ENCODE results near the gene MMGT1. TPM values are rescaled to one million over a fixed set of nuclear protein-coding genes. Genes with fewer than 3 reads are reported as not detected.

The MMGT1 gene
- total RNA-seq, 1 donor from 2014 or later = 24.4 TPM

DNA sequence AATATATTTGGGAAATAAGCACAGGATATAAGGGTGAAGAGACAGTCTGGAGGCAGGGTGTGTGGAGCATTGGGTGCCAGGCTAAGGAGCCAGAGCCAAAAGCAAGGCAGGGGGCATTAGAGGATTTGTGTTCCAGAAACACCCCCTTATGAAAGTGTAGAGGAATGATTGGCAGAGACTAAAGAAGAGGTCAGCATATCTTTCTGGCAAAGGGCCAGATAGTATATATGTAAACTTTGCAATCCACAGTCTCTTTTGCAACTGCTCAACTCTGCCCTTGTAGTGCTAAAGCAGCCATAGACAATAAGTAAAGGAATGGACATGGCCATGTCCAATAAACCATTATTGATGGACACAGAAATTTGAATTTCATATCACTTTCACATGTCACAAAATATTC lies 7.9 kb upstream of the MMGT1 start:
- H3K27me3 ChIP-seq (ENCODE audit: control insufficient read depth, insufficient read depth, low read length) = no peaks in the 10 kb centered on the region
- no peaks in the 10 kb centered on the region for H3K36me3 ChIP-seq (ENCODE audit: control insufficient read depth, insufficient read depth, low read length)
- no peak overlapping the region for H3K4me3 ChIP-seq (ENCODE audit: low read depth, low read length)
- TF ChIP-seq, protein P1, sequence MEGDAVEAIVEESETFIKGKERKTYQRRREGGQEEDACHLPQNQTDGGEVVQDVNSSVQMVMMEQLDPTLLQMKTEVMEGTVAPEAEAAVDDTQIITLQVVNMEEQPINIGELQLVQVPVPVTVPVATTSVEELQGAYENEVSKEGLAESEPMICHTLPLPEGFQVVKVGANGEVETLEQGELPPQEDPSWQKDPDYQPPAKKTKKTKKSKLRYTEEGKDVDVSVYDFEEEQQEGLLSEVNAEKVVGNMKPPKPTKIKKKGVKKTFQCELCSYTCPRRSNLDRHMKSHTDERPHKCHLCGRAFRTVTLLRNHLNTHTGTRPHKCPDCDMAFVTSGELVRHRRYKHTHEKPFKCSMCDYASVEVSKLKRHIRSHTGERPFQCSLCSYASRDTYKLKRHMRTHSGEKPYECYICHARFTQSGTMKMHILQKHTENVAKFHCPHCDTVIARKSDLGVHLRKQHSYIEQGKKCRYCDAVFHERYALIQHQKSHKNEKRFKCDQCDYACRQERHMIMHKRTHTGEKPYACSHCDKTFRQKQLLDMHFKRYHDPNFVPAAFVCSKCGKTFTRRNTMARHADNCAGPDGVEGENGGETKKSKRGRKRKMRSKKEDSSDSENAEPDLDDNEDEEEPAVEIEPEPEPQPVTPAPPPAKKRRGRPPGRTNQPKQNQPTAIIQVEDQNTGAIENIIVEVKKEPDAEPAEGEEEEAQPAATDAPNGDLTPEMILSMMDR (IDR thresholded peaks at IDR 0.05; ENCODE audit: insufficient read depth, low read length, poor library complexity, severe bottlenecking) = no peak
- no peak for DNase-seq (ENCODE audit: low read depth)

DNA sequence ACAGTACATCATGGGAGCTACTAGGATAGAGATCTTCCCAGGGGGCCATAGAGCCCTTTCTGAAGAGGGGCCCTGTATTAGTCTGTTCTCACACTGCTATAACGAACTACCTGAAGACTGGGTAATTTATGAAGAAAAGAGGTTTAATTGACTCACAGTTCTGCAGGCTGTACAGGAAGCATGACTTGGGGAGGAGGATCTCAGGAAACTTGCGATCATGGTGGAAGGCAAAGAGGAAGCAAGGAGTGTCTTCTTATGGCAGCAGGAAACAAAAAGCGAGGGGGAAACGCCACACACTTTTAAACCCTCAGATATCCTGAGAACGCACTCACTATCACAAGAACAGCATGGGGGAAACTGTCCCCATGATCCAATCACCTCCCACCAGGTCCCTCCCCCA lies 7.2 kb upstream of the MMGT1 start:
- H3K36me3 ChIP-seq (ENCODE audit: control insufficient read depth, insufficient read depth, low read length) = no peaks in the 10 kb centered on the region
- H3K27me3 ChIP-seq (ENCODE audit: control insufficient read depth, insufficient read depth, low read length) = no peaks in the 10 kb centered on the region
- TF ChIP-seq, protein P1 (IDR thresholded peaks at IDR 0.05; ENCODE audit: insufficient read depth, low read length, poor library complexity, severe bottlenecking) = no peak
- no peak for DNase-seq (ENCODE audit: low read depth)
- H3K4me3 ChIP-seq (ENCODE audit: low read depth, low read length) = no peak overlapping the region

DNA sequence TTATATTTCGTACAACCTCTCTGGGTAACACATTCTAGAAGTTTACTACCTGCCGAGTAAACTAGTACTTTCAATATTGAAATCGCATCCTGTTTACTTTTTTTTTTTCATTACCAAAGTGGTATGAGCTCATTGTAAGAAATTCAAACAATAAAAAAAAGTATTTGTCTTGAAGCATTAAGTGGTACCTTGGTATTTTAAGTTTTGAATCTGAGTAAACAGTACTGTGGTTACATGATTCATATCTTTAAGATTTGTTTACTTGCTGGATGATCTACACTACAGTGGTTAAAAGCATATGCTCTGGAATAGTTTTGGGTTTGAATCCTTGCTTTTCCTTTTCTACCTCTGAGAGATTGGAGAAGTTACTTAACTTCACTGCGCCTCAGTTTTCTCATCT lies 3.8 kb upstream of the MMGT1 start:
- TF ChIP-seq, protein P1 (IDR thresholded peaks at IDR 0.05; ENCODE audit: insufficient read depth, low read length, poor library complexity, severe bottlenecking) = no peak
- H3K36me3 ChIP-seq (ENCODE audit: control insufficient read depth, insufficient read depth, low read length) = no peaks in the 10 kb centered on the region
- no peak overlapping the region for H3K4me3 ChIP-seq (ENCODE audit: low read depth, low read length)
- DNase-seq (ENCODE audit: low read depth) = no peak
- no peaks in the 10 kb centered on the region for H3K27me3 ChIP-seq (ENCODE audit: control insufficient read depth, insufficient read depth, low read length)

DNA sequence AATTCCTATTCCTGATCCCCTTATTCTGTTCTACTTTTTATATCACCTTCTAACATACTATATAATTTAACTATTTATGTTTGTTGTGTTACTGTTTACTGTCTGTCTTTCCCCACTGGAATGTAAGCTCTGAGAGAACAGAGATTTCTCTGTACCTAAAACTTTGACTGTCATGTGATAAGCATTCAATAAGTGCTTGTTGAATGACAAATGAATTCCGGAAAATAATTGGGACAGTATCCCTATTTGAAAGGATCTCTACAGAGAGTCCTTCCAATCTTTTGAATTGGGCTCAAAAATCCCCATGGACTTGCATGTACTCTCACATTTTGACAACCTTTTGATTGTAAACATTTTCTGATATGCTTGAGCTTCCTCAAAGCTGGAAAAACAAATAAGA lies 1.6 kb upstream of the MMGT1 start:
- no peak for DNase-seq (ENCODE audit: low read depth)
- H3K27me3 ChIP-seq (ENCODE audit: control insufficient read depth, insufficient read depth, low read length) = no peaks in the 10 kb centered on the region
- H3K4me3 ChIP-seq (ENCODE audit: low read depth, low read length) = no peak overlapping the region
- TF ChIP-seq, protein P1 (IDR thresholded peaks at IDR 0.05; ENCODE audit: insufficient read depth, low read length, poor library complexity, severe bottlenecking) = no peak
- no peaks in the 10 kb centered on the region for H3K36me3 ChIP-seq (ENCODE audit: control insufficient read depth, insufficient read depth, low read length)

DNA sequence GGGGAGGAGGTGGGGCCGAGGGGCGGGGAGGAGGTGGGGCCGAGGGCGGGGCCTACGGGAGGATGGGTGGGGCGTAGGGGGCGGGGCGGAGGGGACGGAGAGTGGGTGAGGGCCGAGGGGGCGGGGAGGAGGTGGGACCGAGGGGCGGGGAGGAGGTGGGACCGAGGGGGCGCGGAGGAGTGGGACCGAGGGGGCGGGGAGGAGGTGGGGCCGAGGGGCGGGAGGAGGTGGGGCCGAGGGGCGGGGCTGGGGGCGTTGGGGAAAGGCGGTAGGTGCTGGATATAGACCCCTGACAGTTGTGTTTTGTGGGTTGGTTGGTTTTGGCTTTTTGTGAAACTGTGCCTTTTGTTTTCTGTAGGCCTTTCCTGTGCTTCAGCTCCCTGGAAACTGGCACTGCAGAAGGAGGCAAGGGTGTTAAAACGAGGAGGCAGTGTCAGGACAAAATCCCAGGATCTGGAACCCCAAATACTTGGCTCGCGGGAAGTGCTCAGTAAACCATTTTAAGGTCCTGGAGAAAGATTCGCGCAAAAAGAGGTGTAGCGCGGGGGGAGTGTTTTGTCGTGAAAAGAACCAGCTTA lies 580 bp upstream of the MMGT1 start:
- DNase-seq (ENCODE audit: low read depth) = no peak
- TF ChIP-seq, protein P1 (IDR thresholded peaks at IDR 0.05; ENCODE audit: insufficient read depth, low read length, poor library complexity, severe bottlenecking) = no peak
- Histone ChIP-seq H3K27me3 (ENCODE audit: control insufficient read depth, insufficient read depth, low read length) (no peaks in the 10 kb centered on the region), H3K36me3 (ENCODE audit: control insufficient read depth, insufficient read depth, low read length) (no peaks in the 10 kb centered on the region), H3K4me3 (ENCODE audit: low read depth, low read length) (peak overlapping the region; percentile 9)

DNA sequence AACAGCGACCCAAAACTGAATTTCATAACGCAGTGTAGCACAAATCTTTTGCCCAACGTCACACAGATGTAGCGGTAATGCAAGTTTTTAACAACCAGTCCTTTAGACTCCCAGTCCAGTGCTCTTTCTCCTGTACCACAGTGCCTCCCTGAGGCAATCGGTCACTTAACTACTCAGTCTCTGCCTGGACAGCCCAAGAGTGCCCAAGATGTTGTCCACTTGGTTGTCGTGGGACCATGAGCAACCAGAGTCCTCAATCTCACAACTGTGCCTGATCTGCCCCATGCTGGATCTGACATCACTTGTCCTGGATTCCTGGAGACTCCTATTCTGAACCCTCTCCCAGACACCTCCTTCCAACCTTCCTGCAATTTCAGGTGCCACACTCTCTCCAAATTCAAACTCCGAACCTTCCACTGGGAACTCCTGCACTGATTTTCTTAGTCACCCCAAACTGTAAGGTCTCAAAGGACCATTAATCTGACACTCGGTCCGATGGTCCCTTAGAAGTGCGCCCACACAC lies 702 bp downstream of the MMGT1 start:
- Histone ChIP-seq H3K36me3 (ENCODE audit: control insufficient read depth, insufficient read depth, low read length) (no peaks in the 10 kb centered on the region), H3K4me3 (ENCODE audit: low read depth, low read length) (peak overlapping the region; percentile 87), H3K27me3 (ENCODE audit: control insufficient read depth, insufficient read depth, low read length) (no peaks in the 10 kb centered on the region)
- DNase-seq (ENCODE audit: low read depth) = no peak
- TF ChIP-seq, protein P1 (IDR thresholded peaks at IDR 0.05; ENCODE audit: insufficient read depth, low read length, poor library complexity, severe bottlenecking) = no peak

Data from kidney epithelial cell (primary cell).